ENCODE results near the gene RARG.

- TF ChIP-seq CTCF (IDR thresholded peaks at IDR 0.05) (no peak), POLR2AphosphoS5 (IDR thresholded peaks at IDR 0.05; ENCODE audit: insufficient read depth in 1 of 2, low read depth in 1 of 2) (no peak), POLR2A (IDR thresholded peaks at IDR 0.05) (no peak)
Observed at GRCh38 chr12:53235164-53235563, 3.2 kb upstream of the RARG start.
